ENCODE data around the gene CYYR1.

Gene CYYR1

GRCh38 chr21:26519142-26519541 lies 53.9 kb downstream of the CYYR1 start:
- TF ChIP-seq CTCF (IDR thresholded peaks at IDR 0.05; ENCODE audit: insufficient read depth, low read depth, low read length, missing control alignments), result no peak
- DNase-seq (ENCODE audit: low read depth), result no peak
- H3K4me3 ChIP-seq (ENCODE audit: low read depth, low read length), result no peak overlapping the region

- no peak for DNase-seq (ENCODE audit: low read depth)
- no peak overlapping the region for H3K4me3 ChIP-seq (ENCODE audit: low read depth, low read length)
- TF ChIP-seq CTCF (IDR thresholded peaks at IDR 0.05; ENCODE audit: insufficient read depth, low read depth, low read length, missing control alignments), result no peak
These were observed 57.8 kb downstream of the CYYR1 start for GRCh38 chr21:26515257-26515656.

GRCh38 chr21:26513212-26513611 lies 59.9 kb downstream of the CYYR1 start:
- DNase-seq (ENCODE audit: low read depth), result no peak
- H3K4me3 ChIP-seq (ENCODE audit: low read depth, low read length), result no peak overlapping the region
- no peak for TF ChIP-seq CTCF (IDR thresholded peaks at IDR 0.05; ENCODE audit: insufficient read depth, low read depth, low read length, missing control alignments)

GRCh38 chr21:26512664-26513063 lies 60.4 kb downstream of the CYYR1 start:
- no peak for TF ChIP-seq CTCF (IDR thresholded peaks at IDR 0.05; ENCODE audit: insufficient read depth, low read depth, low read length, missing control alignments)
- no peak overlapping the region for H3K4me3 ChIP-seq (ENCODE audit: low read depth, low read length)
- no peak for DNase-seq (ENCODE audit: low read depth)

- H3K4me3 ChIP-seq (ENCODE audit: low read depth, low read length), result no peak overlapping the region
- no peak for DNase-seq (ENCODE audit: low read depth)
- TF ChIP-seq CTCF (IDR thresholded peaks at IDR 0.05; ENCODE audit: insufficient read depth, low read depth, low read length, missing control alignments), result no peak
These were observed 64.2 kb downstream of the CYYR1 start for GRCh38 chr21:26508903-26509302.

- no peak for DNase-seq (ENCODE audit: low read depth)
- TF ChIP-seq CTCF (IDR thresholded peaks at IDR 0.05; ENCODE audit: insufficient read depth, low read depth, low read length, missing control alignments), result no peak
- no peak overlapping the region for H3K4me3 ChIP-seq (ENCODE audit: low read depth, low read length)
These were observed 66.1 kb downstream of the CYYR1 start for GRCh38 chr21:26506956-26507355.

- TF ChIP-seq CTCF (IDR thresholded peaks at IDR 0.05; ENCODE audit: insufficient read depth, low read depth, low read length, missing control alignments), result no peak
- H3K4me3 ChIP-seq (ENCODE audit: low read depth, low read length), result no peak overlapping the region
- DNase-seq (ENCODE audit: low read depth), result no peak
These were observed 67.9 kb downstream of the CYYR1 start for GRCh38 chr21:26505211-26505610.

All from GM12865 (cell line).